ENCODE results near the gene VPS13C. TPM values are rescaled to one million over a fixed set of nuclear protein-coding genes. Genes with fewer than 3 reads are reported as not detected.
"Not testable (repeated sequence)": the region's sequence is repeated elsewhere in the genome, so short reads cannot be mapped to it uniquely, and the experiment has no call there.

The VPS13C gene
- total RNA-seq, 1 experiment from 2014 or later: 12.5 TPM

DNA sequence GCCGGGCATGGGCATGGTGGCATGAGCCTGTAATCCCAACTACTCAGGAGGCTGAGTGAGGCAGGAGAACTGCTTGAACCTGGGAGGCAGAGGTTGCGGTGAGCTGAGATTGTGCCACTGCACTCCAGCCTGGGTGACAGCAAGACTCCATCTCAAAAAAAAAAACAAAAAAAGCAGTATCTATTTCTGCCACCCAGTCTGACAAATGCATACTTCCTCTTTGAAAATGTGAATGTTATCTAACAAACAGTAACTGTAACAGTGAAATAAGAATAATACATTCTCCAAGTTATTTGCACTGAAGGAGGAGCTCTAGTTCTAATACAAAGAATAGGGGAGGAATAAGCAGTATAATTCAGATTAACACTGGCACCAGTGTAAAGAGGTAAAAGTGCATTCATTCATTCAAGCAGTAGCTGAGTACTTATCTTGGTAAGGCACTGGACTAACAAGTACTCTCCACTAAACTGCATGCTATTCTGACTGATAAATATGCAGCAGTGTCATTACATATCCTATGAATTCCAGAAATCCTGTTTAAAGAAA is 12.9 kb downstream of the VPS13C start:
- DNase-seq (ENCODE audit: low read depth): no peak

DNA sequence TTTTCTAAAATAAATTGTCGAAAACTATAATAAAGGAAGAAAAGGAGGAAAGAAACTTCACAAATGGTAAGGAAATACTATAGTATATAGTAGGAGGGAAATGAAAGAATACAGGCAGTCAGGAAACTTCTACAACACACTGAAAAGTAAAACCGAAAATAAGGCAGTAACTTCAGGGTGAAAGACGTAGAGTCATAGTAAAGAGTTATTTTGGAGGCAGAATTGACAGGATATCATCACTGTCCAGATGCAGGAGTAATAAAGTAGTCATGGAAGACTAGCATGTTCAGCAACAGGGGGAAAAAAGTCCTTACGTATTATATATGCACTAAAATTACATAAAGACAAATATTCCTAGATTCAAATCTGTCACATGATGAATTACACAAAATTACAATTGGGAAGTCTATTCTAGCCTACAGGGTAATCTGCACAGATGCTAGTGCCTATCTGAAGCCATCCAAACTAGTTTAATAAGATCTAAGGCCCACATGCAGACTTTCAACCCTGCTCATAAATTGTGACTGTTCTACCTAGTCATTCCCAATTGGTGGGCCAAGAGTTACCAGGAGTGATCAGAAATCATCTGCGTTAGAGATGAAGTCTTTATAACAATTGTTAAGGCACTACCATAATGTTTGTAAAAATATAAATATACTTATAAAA is 14.0 kb downstream of the VPS13C start:
- DNase-seq (ENCODE audit: low read depth): no peak

DNA sequence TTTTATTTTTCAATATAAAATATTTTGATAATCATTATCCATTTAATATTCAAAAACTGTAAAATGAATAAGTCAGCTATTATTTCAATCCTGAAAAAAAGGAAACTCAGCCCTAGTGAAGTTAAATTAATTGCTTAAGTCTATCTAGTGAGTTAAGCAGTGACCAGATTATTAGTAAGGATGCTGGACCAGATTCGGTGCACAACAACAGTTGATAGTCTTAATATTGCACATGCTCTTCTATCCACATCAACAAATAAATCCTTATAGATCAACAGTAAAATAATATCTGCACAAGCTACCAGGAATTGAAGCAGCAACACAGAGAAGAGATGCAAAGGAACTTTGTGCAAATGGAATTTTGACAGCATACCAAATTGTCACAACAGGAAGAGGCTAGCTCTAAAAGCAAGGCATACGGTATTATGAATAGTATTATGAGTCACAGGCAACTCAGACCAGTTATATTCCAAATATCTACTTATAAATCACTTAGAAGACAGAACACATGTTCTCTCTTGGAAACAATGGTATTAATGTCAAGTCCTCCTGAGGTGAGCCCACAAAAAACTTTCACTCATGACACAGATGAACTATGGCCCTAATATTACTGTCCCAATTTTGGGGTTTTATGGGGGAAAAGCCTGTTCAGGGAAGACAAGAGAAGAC is 24.9 kb downstream of the VPS13C start:
- DNase-seq (ENCODE audit: low read depth): peak; percentile 63

DNA sequence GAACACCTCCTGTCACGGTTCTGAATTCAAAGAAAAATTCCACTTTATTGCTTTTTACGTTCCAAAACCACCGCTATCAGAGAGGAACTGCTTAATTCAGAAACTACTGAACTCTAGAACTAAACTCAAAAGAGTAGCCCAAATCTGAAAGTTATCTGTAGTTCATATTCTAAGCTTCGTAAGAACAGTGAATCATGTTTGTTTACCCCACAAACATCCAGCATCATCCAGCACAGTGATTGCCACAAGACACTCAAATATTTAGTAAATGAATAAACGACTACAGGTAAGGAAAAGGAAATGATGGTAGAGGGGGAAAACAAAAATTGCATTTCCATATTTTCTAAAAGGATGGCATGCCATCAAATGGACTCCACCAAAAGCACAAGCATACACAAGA is 32.3 kb downstream of the VPS13C start:
- DNase-seq (ENCODE audit: low read depth): no peak

DNA sequence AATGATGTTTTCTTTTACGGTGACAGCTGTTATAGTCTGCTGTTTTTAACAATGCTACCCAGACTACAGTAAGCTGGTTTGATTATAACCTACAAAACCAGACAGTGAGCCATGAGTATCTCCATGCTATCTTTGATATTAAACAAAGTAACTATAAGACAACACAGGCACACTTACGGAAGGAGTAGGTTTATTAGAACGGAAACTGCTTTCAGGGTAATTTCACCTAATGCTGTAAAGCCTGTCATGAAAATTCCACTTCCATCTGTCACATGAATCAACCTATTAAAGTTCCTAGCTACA is 33.0 kb downstream of the VPS13C start:
- DNase-seq (ENCODE audit: low read depth): no peak

DNA sequence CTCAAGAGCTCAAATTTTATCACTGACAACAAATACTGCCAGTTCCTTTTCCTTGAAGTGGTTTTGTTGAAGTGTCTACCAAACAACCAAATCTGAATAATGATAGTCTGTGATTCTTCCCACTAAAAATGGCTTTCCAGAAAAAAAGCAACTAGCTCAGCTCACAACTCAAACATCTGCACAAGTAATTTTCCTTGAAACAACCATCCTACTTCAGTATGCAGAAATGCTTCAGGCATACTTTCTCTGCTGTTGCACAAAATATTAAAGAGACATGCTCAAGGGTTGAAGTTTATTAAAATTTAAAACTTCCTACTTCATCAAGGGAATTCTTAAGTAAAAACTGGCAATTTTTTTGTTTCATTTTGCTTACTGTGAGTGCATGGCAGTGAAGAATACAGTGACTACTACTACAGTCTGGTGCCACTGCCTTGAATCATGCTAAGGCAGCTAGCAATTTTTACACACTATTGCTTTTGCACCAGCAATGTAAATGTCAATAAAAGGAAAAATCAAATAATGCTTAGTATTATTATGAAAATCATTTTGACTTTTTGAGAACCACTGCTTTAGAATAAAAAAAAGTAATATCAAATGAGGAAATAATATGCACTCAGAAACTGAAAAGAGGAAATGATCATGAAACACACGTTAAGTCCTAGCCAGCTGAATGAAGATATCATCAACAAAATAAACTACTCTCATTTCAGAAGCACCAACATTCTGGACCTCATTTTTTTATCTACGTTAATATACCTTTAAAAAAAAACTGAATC is 33.6 kb downstream of the VPS13C start:
- DNase-seq (ENCODE audit: low read depth): no peak

DNA sequence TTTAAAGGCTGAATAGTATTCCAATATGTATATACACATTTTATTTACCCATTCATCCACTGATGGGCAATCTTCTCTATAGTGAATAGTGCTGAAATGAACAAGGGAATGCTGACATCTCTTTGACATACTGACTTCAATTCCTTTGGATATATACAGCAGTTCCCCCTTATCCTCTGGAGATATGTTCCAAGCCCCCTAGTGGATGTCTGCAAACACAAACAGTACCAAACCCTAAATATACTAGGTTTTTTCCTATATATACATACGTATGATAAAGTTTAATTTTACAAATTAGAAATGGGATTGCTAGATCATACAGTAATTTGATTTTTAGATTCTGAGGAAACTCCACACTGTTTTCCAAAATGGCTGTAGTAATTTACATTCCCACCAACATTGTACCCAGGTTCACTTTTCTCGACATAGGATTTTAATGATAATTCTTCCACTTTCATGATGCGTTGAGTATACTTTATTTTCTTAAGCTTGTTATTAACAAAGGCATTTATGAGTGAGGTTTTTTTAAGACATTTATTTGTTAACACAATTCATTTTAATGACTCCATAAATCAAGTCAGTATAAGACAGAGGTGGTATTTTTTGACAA is 38.2 kb downstream of the VPS13C start:
- no peak for DNase-seq (ENCODE audit: low read depth)

DNA sequence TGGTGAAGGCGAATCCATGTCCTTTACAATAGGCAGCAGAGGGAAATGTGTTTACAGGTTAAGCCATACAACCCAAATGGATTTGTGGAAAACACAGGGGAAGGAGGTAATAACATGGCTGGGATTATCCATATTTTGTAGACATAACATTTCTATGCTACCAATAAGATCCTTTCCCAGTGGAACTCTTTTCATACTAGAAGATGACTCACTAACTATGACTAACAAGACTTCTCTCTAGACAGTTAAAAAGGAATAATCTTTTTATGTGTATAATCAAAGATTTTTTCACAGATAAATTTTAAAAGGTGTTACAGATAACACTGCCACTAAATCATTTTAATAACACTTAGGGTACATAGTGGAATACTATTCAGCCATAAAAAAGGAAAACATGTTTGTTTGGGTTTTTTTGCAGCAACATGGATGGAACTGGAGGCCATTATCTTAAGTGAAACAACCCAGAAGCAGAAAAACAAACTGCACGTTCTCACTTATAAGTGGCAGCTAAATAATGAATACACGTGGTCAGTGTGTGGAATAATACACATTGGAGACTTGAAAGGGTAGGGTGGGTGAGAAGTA is 39.6 kb downstream of the VPS13C start:
- peak; percentile 19 for DNase-seq (ENCODE audit: low read depth)

DNA sequence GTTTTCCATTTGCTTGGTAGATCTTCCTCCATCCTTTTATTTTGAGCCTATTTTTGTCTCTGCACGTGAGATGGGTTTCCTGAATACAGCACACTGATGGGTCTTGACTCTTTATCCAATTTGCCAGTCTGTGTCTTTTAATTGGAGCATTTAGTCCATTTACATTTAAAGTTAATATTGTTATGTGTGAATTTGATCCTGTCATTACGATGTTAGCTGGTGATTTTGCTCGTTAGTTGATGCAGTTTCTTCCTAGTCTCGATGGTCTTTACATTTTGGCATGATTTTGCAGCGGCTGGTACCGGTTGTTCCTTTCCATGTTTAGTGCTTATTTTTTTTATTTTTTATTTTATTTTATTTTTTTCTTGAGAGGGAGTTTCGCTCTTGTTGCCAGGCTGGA is 54.9 kb downstream of the VPS13C start:
- DNase-seq (ENCODE audit: low read depth): not testable (repeated sequence)

DNA sequence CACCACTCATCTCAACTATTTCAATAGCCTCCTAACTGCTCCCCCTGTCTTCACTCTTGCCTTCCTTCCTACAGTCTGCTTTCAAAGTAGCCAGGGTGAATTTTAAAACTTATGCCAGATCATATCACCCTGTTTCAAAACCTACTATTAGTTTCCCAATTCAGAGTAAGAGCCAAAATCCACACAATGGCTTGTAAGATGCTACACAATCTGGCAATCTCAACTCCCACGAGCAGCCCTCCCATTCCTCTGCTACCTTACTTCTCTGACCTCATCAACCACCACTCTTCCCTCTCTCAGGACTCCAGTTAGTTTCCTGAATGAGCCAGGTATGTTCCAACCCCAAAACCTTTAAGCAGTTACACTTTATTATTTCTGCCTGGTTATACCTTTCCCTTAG is 62.5 kb downstream of the VPS13C start:
- no peak for DNase-seq (ENCODE audit: low read depth)

DNA sequence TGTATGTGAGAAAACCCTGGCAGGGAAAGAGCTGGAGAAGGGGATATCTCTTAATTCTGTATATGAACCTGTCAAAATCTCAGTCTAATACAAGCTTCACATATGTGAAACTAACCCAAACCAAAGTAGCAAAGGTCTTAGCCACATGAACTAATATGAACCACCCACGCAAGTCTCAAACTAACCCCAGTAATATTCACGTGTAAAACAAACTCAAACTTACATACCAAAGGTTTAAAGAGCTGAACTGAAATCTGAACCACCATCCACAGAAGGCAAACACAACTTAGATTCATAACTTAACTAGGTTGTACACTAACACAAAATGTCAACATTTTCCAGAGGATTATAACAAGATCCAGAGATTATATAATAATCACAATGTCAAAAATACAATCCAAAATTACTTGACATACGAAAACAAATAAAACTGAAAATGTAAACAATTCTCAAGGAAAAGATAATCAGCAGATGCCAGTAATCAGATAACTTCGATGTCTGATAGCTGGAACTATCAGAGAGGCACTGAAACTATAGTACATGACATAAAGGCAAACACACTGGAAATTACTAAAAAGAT is 64.1 kb downstream of the VPS13C start:
- no peak for DNase-seq (ENCODE audit: low read depth)

DNA sequence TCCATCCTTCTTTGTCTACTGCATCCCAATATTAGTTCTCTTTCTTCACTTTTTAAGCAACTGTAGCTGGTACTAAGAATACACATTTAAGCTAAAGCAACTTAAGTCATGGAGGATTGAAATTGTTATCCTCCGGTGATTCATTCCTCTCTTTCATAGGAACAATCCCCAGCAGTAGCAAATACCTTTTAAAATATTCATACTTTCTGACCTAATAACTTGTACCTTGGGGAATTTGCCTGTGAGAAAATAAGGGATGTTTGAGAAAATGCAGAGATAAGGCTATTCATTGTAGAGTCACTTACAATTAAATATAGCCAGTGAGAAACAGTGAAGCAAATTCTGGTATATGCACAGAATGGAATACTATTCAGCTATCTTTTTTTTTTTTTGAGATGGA is 66.0 kb downstream of the VPS13C start:
- DNase-seq (ENCODE audit: low read depth): peak; percentile 31

DNA sequence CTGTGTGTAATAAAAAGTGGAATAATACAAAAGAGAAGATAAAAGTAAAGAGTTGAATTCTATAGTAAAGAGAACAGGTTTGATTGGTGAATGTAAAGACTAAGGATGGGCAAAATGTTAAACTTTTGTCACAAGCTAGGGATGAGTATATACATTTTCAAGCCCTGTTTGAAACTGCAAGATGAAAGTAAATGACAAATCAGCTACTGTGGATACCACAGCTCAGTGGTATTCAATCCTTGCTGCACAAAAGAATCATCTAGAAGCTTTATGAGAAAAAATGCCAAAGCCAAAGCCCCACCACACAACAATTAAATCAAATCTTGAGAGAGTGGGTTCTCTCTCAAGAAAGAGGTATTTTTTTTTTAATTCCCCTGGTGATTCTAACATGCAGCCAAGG is 67.7 kb downstream of the VPS13C start:
- DNase-seq (ENCODE audit: low read depth): no peak

DNA sequence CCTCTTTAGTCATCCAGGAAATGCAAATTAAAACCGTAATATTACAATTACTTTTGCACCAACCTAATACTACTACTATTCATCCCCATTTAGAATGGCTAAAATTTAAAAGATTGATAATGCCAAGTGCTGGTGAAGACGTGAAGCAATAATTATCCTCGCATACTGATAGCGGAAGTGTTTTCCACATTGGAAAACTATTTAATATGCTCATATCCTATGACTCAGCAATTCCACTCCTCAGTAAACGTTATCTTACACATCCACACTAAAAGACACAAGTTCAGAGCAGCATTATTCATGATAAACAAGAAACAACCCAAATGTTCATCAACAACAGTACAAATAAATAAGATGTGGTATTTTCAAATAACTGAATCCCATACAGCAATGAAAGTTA is 70.6 kb downstream of the VPS13C start:
- DNase-seq (ENCODE audit: low read depth): no peak

DNA sequence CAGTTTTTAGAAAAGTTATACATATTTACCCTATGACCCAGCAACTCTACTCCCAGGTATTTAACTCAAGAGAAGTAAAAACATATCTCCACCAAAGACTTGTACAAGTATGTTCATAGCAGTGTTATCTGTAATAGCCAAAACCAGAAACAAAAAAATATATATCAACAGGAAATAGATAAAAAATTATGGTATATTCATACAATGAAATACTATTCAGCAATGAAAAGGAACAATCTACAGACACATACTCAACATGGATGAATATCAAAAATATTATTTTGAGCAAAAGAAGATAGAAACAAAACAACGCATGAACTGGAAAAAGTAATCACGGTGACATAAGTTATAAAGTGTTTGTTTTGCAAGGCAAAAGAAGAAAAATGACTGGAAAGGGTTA is 72.4 kb downstream of the VPS13C start:
- no peak for DNase-seq (ENCODE audit: low read depth)

DNA sequence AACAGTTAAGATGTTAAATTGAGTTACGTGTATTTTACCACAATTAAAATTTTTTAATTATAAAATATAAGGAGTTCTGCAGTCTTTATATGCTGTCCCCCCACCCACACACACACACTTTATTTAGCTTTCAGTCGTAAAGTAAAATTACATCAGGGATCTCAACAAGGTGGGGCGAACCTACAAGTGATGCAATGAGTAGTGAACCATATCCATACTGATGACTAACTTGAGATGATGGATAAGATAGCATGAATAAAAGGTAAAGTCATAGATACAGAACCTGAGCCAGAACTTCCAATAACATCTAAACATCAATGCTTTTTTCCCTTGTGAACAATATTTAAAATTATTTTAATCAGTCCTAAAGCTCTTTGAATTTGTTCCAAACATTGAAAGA is 77.2 kb downstream of the VPS13C start:
- DNase-seq (ENCODE audit: low read depth): no peak

DNA sequence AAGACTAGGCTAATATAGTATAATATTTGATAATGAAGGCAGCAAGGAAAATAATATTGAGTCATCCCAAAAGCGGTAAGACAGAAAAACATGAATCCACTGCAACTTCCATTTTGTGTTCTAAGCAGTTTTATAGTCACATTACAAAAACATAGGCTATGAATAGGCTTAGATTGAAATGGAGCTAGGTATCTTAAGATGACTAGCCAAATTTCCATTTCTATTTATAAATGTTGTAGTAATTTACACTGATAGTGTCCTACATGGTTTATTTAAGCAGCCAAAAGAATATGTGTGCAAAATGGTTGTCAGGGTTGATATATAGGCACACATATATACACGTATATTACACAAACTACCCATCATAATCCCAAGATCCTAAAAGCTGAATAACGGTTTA is 82.0 kb downstream of the VPS13C start:
- no peak for DNase-seq (ENCODE audit: low read depth)

DNA sequence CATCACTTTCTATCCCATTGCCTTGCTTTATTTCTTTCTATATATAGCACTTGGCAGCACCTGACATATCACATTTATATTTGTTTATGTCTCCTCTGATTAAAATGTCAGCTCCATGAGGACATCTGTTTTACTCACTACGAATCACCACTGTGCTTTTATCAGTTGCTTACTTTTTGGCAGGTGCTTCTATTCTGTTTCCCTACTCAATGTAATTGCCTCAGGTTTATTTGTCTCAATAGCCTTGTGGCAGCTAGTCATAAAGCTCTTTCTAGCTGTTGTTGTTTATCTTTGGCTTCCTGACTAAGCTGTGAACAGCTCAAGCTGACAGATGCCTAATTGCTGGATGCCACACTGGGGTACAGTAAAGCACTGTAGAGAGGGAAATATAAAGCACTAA is 85.5 kb downstream of the VPS13C start:
- peak; percentile 47 for DNase-seq (ENCODE audit: low read depth)

DNA sequence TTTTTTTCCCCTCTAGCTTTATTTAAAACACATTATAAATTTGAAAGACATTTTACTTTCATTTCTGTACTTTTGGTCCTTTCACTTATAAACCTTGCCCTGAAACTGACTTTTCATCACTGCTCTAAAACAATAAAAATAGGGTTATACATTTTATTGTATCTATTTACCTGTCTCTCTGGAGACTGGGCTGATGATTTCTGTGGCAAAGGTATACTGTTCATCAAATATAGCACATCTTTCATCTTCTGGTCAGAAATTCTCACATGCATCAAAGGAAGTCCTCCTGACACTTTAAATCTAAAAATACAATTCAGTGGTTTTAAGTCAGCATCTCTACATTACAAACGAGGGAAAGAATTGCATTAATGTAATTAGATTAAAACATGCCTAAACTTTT is 86.1 kb downstream of the VPS13C start:
- DNase-seq (ENCODE audit: low read depth): no peak

DNA sequence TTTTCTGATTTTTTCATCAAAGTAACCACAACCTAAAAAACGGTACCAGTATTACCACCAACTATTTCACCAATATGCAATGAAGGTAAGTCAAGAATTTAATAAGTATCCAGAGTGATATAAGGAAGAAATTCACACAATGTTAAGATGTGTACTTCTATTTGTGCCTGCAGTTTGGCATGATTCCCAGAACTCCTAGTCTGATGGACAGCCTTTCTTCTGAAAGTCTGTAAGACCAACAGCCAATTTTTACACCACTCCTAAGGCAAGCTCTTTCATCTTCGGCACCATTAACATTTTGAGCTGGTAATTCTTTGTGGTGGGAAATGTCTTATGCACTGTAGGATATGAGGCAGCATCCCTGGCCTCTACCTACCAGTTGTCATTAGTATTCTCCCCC is 108.3 kb downstream of the VPS13C start:
- peak; percentile 21 for DNase-seq (ENCODE audit: low read depth)

DNA sequence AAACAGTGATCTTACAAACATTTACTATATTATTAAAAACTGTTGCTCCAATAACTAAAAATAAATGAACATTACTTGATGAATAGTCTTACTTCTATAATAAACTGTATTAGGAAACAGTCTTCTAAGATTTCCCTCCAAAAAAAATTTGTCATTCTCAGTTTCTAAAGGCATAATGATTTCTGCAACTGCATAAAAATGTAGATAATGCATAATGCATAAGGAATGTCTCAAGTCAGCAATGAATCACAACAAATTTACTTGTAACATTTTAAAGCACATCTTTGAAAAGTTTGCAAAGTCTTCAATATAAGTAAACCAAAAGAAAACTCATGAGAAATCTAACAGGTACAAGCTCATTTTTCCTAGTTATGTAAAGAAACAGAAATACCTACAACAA is 113.5 kb downstream of the VPS13C start:
- DNase-seq (ENCODE audit: low read depth): peak; percentile 3

DNA sequence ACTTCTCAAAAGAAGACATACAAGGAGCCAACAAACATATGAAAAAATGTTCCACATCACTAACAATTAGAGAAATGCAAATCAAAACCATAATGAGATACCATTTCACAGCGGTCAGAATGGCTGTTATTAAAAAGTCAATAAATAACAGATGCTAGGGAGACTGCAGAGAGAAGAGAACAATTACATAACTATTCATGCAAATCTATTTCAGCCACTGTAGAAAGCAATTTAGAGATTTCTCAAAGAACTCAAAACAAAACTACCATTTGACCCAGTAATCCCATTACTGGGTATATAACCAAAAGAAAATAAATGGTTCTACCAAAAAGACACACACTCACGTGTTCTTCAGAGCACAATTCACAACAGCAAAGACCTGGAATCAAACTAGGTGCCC is 116.3 kb downstream of the VPS13C start:
- no peak for DNase-seq (ENCODE audit: low read depth)
